ENCODE measurements around the gene MYO5C. TPM values are rescaled to one million over a fixed set of nuclear protein-coding genes. Genes with fewer than 3 reads are reported as not detected.

Gene MYO5C
- total RNA-seq, 1 donor from 2014 or later: 10.3 TPM

- no peak overlapping the region for H3K4me3 ChIP-seq
- no peaks in the 10 kb centered on the region for H3K9me3 ChIP-seq
- TF ChIP-seq POLR2A (IDR thresholded peaks at IDR 0.05) (no peak), POLR2AphosphoS5 (IDR thresholded peaks at IDR 0.05; ENCODE audit: insufficient read depth in 1 of 2, low read depth in 1 of 2) (no peak), CTCF (IDR thresholded peaks at IDR 0.05) (no peak)
- peak in 1 of 2 donors; percentile 27 for DNase-seq (ENCODE audit: extremely low spot score in 2 of 2)
- no peak overlapping the region for H3K27ac ChIP-seq
- peaks cover 2% of the 10 kb centered on the region for H3K4me1 ChIP-seq
- no peaks in the 10 kb centered on the region for H3K27me3 ChIP-seq
- intact Hi-C loops (cut with DNase I): no loop called here
- H3K36me3 ChIP-seq: no peaks in the 10 kb centered on the region
These were observed 11.4 kb downstream of the MYO5C start for GRCh38 chr15:52284164-52284563.

- TF ChIP-seq CTCF (IDR thresholded peaks at IDR 0.05): no peak
- no peak for TF ChIP-seq POLR2AphosphoS5 (IDR thresholded peaks at IDR 0.05; ENCODE audit: insufficient read depth in 1 of 2, low read depth in 1 of 2)
- TF ChIP-seq POLR2A (IDR thresholded peaks at IDR 0.05): no peak
- Histone ChIP-seq H3K27ac (no peak overlapping the region), H3K27me3 (no peaks in the 10 kb centered on the region), H3K4me1 (no peaks in the 10 kb centered on the region), H3K36me3 (no peaks in the 10 kb centered on the region), H3K9me3 (no peaks in the 10 kb centered on the region), H3K4me3 (no peak overlapping the region)
- DNase-seq (ENCODE audit: extremely low spot score in 2 of 2): peak in 1 of 2 donors; percentile 69
- intact Hi-C loops (cut with DNase I): no loop called here
These were observed 12.3 kb downstream of the MYO5C start for GRCh38 chr15:52283281-52283680.

- Histone ChIP-seq H3K36me3 (no peaks in the 10 kb centered on the region), H3K4me1 (no peaks in the 10 kb centered on the region), H3K27ac (no peak overlapping the region), H3K27me3 (no peaks in the 10 kb centered on the region), H3K9me3 (no peaks in the 10 kb centered on the region), H3K4me3 (no peak overlapping the region)
- intact Hi-C loops (cut with DNase I): no loop called here
- TF ChIP-seq CTCF (IDR thresholded peaks at IDR 0.05): no peak
- no peak for TF ChIP-seq POLR2AphosphoS5 (IDR thresholded peaks at IDR 0.05; ENCODE audit: insufficient read depth in 1 of 2, low read depth in 1 of 2)
- TF ChIP-seq POLR2A (IDR thresholded peaks at IDR 0.05): no peak
- peak in 1 of 2 donors; percentile 65 for DNase-seq (ENCODE audit: extremely low spot score in 2 of 2)
These were observed 13.2 kb downstream of the MYO5C start for GRCh38 chr15:52282418-52282817.

GRCh38 chr15:52281085-52282035 is 14.2 kb downstream of the MYO5C start:
- intact Hi-C loops (cut with DNase I): no loop called here
- peak in 1 of 2 donors; percentile 64 for DNase-seq (ENCODE audit: extremely low spot score in 2 of 2)
- no peak for TF ChIP-seq POLR2A (IDR thresholded peaks at IDR 0.05)
- TF ChIP-seq POLR2AphosphoS5 (IDR thresholded peaks at IDR 0.05; ENCODE audit: insufficient read depth in 1 of 2, low read depth in 1 of 2): no peak
- no peak for TF ChIP-seq CTCF (IDR thresholded peaks at IDR 0.05)
- Histone ChIP-seq H3K9me3 (no peaks in the 10 kb centered on the region), H3K36me3 (no peaks in the 10 kb centered on the region), H3K27ac (no peak overlapping the region), H3K4me1 (no peaks in the 10 kb centered on the region), H3K4me3 (no peak overlapping the region), H3K27me3 (no peaks in the 10 kb centered on the region)

Measured in vagina (tissue), 2 donors.